ENCODE measurements around the gene GATA5.

- TF ChIP-seq GATA2 (IDR thresholded peaks at IDR 0.05; ENCODE audit: low read depth, low read length), result no peak
- TF ChIP-seq GATA3 (IDR thresholded peaks at IDR 0.05; ENCODE audit: low read depth, low read length), result no peak
These were observed 30.0 kb downstream of the GATA5 start for GRCh38 chr20:62445553-62446340.

Data from SH-SY5Y (cell line).